IMR-90 (cell line): ENCODE measurements around the gene UGT2B15.

Experiments used
- BHLHE40 ChIP-seq: fragments of 150-350 bp; IDR thresholded peaks from 2 replicates; pipeline ENCODE4 v1.6.1; 2016; ENCODE audit warnings: mild to moderate bottlenecking, low read depth, low read length
- CHD1 ChIP-seq: IDR thresholded peaks from 2 replicates; pipeline ENCODE4 v1.6.1; 2012; ENCODE audit warnings: low read depth, low read length, improper control_type of control experiment
- MXI1 ChIP-seq: IDR thresholded peaks from 2 replicates; pipeline ENCODE4 v1.6.1; 2012; ENCODE audit warnings: low read depth, mild to moderate bottlenecking, low read length, moderate library complexity, borderline replicate concordance
- RFX5 ChIP-seq: IDR thresholded peaks from 2 replicates; pipeline ENCODE4 v1.8.0; 2012; ENCODE audit warnings: low read depth, mild to moderate bottlenecking, low read length, moderate library complexity
- SMC3 ChIP-seq: fragments of 150-350 bp; IDR thresholded peaks from 2 replicates; pipeline ENCODE4 v1.6.1; 2016; ENCODE audit warnings: low read depth, mild to moderate bottlenecking, antibody characterized with exemption, low read length, moderate library complexity
- TF ChIP-seq, protein P1 (sequence below): conservative IDR thresholded peaks from 2 replicates; pipeline ENCODE4 v1.5.1; 2012; ENCODE audit warnings: mild to moderate bottlenecking, low read depth, low read length, improper control_type of control experiment

DNA sequence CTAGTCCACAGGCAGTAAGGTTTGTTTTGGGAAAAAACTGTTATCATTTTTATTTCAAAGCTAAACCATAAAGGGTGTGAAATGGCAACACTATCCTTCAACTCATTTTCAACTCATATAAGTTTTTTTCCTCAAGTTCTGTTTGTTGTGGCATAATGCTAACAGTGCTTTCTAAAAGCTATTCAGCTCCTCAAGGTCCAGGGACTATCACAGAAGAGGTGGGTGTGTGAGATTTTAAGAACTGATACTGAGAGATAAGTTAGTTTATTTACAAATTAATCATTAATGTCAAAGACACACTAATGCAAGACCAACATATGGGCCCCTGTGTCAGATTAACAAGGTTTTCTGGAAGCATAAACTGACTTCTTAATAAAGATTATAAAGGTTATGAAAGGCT lies 11.8 kb downstream of the UGT2B15 start:
- TF ChIP-seq, protein P1, sequence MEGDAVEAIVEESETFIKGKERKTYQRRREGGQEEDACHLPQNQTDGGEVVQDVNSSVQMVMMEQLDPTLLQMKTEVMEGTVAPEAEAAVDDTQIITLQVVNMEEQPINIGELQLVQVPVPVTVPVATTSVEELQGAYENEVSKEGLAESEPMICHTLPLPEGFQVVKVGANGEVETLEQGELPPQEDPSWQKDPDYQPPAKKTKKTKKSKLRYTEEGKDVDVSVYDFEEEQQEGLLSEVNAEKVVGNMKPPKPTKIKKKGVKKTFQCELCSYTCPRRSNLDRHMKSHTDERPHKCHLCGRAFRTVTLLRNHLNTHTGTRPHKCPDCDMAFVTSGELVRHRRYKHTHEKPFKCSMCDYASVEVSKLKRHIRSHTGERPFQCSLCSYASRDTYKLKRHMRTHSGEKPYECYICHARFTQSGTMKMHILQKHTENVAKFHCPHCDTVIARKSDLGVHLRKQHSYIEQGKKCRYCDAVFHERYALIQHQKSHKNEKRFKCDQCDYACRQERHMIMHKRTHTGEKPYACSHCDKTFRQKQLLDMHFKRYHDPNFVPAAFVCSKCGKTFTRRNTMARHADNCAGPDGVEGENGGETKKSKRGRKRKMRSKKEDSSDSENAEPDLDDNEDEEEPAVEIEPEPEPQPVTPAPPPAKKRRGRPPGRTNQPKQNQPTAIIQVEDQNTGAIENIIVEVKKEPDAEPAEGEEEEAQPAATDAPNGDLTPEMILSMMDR = no peak
- TF ChIP-seq CHD1 (no peak), BHLHE40 (no peak), MXI1 (no peak), SMC3 (no peak), RFX5 (no peak)
